GM21390 (cell line): ENCODE results near the gene GDI1.

Experiments used
- ATAC-seq: cut with Tn5 transposase; IDR thresholded peaks from one replicate; pipeline ENCODE4 v1.9.1; 2021; ENCODE audit not compliant: unreplicated experiment

The GDI1 gene

DNA sequence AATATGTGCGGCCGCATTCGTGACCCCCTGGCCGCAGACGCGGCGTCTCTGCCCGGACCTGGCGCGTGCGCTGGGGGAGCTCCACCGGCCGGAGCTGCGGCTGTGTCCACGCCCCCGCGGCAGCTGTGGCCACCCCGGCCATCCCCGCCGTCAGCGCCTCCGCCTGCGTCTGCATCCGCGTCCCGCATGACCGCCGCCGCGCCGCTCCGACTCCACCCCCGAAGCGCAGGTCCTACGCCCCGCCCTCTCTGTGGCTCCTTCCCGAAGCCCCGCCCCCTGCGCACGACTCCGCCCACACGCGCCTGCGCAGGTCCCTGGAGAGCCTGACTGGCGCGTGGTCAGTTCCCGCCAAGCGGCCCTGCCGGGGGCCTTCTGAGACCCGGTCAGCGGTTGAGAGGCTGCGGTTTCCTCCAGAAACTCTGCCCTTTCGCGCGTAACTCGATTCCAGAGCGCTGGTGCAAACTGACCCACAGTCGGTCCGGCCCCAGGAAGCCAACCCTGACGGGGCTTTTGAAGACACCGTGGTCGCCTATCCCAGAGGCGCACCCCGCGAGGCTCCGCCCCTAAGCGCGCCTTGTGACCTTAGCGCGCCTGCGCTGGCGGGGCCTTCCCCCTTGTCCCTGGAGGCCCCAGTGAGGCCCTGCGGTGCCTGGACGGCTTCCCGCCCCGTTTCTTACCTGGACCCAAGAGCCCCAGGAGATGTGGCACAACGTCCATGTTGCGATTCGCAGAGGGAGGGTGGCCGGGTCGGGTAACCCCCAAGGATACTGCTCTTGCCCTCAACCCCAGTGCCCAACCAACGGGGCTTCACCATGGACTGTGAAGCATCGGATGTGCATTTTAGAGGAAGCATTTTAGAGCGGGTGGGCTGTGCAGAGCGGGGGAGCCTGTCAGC is 42.0 kb downstream of the GDI1 start, which contains the start of gene LAGE3:
LAGE3 (minus strand) TSS at position 554 of the 895 bp plus-strand sequence; CDS start at position 188, 366 bp downstream.
- peak; percentile 88 for ATAC-seq

DNA sequence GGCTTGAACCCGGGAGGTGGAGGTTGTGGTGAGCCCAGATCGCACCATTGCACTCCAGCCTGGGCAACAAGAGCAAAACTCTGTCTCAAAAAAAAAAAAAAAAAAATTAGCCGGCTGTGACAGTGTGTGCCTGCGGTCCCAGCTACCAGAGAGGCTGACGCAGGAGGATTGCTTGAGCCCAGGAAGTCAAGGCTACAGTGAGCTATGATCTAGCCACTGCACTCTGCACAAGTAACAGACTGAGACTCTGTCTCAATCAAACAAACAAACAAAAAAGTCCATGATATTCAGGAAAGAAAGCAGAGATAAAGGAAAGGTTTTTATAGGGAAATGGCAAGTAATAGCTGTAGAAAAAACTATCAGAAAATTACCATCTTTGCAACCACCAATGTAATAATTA is 44.2 kb downstream of the GDI1 start:
- no peak for ATAC-seq

DNA sequence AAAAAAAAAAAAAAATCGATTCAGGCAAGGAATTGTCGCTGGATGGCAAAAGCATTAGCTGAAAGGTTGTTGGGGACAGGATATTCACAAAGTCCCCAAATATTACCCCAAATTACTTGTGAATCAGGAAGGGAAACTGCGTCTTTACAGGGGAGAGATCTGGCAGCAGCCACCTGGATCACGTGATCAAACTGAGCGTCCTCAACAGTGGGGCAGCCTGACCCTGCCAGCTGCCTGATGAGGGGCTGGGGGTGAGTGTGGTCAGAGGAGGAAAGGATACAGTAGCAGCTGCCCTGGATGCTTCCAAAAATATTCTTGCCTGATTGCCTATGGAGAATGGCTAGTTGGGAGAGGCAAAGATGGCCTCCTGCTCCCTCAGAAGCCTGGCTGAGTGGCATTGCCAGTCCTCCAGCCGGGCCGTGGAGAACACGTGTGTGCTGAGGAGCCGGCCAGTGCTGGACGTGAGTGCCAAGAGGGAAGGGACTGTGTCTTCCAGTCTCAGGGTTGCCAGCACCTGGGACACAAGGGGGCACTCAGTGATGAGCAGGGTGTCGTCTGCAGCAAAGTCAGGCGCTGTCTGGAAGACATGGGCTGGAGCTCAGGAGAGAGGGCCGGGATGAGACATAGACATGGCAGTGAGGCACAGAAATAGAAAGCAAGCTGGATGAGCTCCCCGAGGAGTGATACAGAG is 45.1 kb downstream of the GDI1 start:
- ATAC-seq = no peak

DNA sequence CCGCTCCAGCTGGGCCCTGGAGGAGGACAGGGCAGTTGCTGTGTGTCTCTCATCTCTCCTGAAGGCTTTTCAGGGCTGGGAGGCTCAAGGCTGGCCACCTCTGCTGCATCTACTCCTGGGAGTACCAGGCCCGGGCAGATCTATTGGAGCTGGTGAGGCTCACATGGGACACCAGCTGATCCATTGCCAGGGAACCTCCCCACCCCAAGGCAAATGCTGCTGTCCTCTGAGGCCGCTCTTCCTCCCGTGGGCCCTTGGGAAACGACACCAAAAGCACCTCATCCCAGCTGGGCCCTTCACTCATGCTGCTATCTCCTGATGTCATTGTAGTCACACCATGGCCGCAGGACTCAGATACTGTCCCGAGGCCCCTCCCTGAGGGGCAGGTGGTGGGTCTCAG is 45.8 kb downstream of the GDI1 start:
- ATAC-seq = no peak

DNA sequence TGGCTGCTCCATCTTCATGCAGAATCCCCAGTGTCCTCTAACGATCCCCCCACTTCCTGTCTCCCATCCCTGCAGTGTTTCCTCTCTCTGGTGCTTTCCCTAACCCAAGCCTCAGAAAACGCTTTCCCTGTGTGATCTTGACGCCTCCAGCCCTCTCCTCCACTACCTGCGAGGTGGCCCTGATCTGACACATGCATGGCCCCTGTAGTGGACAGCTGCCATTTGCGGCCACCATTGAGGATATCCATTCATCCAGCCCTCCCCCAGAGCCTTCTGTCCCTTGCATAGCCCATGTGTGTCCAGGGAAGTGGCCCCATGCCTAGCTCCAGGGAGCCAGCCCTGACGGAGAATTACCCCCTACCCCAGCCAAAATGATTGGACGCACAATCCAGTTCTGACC is 46.4 kb downstream of the GDI1 start:
- ATAC-seq = no peak

DNA sequence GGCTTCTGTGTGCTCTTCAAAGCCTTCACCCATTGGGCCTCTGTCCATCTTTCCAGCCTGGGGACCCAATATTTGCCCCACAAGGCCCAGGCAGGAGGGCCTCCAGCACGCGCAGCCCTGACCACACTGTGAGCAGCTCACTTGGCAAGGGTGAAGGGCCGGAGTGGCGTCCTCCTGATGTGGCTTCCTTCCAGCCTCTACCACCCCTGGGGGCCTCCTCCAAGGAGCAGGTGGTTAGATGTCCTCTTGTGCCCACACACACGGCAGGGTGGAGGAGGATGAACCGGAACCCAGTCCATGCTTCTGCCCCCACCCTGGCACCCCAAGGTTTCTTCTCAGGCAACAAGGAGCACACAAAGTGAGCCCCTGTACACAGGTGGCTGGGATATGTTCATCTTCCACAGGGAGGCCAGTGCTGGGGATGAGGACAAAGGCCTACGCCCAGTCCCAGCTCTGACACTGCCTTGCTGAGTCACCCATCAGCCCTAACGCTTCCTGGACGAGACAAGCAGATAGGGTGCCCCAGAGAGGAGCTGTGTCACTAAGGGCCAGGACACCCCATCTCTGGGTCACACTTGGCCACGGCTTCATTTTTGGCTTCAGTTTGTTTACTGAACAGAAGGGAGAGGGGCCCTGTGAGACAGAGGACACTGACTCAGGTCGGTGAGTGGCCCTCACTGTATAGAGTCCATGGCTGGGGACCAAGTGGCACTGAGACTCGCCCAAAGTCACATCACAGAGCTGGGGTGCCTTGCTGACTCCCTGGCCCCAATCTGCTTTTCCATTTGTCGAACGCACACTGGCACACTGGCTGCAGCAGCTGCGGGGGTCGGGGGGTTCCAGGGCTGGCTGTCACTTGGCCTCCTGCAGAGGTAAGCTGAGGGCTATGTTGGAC is 47.5 kb downstream of the GDI1 start:
- ATAC-seq = no peak

DNA sequence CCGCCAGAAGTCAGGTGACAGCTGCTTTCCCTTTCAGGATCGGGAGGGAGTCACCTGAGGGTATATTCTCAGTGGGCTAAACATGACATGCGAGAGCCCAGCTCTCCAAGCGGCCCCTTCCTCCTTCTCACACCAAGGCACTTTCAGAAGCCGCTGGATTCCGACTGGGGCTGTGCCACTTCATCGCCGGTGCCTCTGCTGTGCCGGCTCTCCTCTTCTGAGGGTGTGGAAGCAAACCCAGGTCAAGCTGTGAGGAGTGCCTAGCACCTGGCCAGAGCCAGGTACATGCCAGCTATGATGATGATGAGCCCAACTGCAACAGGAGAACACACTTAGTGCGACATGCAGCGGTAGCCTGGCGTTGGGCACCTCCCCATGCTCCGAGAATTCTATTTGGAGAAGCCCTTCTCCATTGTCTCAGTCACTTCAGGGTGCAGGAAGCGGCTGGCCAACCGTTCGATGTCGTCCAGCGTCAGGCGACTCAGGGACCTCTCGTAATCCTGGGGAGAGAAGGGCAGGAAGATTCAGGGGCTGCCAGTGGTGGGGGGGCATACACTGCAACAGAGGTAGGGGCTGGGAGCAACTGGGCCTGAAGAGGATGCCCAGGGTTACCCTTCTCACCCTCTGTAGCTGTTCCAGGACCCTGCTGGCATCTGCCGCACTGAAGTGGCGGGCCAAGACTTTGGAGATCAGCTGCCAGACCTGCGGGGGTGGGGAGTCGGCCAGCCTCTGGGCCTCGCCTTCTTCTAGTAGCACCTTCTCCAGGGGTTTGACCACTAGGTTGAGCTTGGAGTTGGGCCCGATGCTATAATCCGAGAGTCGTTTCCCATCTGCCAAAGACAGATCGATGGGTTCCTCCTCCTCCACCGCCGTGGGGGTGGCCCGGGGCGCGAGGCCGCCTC is 48.4 kb downstream of the GDI1 start:
- ATAC-seq = no peak

DNA sequence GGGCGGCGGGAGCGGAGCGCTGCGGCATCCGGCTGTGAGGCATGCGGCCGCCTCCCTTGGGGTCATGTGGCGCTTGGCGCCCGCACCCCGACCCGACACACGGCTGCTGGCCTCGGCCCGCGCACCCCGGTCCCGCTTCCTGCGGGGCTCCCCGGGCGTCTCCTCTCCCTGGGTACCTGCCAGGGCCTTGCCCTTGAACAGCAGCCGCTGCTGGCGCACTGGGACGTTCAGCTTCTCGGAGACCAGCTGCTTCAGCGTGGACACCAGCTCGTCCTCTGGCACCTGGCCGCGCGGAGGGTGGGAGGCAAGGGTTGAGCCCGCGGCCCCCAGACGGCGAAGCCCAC is 49.1 kb downstream of the GDI1 start:
- ATAC-seq = no peak

DNA sequence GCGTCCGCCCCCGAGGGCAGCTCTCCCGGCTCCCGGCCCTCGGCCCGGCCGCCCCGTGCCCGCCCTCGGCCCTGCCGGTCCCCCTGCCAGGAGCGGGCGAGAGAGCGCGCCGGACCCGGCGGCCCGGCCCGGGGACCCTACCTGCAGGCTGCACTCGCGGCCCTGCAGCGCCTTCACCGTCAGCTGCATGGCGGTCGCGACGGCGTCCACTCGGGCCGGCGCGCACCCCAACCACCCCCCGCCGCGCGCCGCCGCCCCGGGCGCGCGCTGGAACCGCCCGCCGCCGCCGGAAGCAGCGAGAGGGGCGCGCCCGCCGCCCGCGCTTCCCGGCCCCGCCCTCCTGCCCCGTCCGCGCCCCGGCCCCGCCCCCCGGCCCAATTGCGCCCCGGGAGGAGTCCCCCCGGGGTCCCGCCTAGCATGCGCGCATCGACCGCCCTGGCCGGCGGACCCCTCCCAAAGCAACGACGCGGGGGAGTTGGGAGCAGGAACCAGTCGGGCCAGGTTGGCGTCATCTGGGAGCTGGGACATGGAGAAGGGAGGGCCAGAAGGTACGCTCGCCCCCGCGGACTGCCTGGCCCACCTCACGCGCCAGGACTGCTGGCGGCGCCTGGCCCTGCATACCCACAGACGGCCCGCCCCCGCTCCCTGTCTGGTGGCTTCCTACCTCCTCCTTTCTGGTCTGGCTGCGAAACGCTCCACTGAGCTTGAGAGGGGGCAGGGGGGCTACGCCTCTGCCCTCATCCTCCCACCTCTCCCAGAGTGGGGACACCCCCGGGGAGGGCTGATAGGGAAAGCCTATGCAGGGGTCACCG is 49.6 kb downstream of the GDI1 start, which contains the start of gene UBL4A:
UBL4A (minus strand) TSS at position 220 of the 812 bp plus-strand sequence; CDS start at position 189, 31 bp downstream.
- ATAC-seq = no peak

DNA sequence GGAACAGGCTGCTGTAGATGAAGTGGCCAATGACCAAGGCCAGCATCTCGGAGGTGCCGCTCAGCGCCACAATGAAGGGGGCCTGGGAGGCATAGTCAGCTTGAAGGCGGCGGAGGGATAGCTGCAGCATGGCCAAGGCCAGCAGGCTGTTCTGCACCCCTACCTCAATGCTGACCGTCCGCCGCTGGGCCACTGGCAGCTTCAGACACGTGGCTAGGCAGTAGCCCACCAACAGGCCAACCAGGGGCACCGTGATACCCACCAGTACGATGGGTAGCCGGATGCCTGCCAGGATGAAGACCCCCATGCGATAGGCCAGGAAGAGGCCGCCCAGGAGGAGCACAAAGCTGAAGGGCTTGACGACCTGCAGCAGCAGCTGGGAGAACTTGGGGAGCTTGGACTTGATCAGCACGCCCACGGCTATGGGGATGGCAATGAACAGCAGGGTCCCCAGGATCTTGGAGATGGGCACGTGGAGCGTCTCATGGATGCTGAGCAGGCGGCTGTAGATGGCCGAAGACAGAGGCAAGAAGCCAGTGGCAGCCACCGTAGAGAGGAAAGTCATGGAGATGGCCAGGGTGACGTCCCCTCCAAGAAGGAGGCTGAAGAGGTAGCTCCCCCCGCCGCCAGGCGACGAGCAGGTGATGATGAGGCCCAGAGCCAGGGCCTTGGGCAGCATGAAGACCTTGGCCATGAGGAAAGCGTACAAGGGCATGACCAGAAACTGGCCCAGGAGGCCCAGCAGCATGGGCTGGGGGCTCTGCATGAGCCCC is 50.8 kb downstream of the GDI1 start:
- ATAC-seq = no peak

DNA sequence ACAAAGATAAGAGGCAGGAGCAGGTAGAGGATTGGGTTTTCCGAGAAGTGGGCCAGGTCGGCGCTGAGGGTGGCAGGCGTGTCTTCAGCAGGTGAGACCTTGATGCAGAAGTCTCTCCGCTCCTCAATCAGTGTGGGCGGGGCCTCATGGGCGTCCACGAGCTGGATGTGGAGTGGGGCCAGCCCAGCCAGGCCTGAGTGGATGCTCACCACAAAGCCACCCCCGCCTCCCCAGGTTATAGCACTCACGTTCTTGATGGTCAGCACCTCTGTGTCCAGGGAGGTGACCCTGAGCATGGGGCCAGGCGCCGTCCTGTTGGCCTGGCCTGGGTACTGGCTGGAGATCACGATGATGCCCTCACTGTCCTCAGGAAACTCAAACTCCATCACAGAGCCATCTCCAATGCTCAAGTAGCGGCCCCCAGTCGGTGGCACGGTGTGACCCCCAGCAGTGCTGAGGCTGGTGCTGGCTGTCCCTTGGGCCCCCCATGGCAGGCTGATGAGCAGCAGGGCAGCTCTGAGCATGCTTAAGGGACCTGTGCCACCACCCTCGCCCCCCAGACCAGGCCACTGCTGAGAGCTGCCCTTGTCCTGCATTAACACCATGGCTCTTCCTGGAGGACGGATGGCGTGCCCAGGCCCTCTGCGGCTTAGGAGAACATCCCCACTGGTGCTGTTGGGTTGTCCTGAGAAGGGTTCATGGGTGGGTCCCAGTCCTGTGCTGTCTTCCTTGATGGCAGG is 51.6 kb downstream of the GDI1 start:
- no peak for ATAC-seq

DNA sequence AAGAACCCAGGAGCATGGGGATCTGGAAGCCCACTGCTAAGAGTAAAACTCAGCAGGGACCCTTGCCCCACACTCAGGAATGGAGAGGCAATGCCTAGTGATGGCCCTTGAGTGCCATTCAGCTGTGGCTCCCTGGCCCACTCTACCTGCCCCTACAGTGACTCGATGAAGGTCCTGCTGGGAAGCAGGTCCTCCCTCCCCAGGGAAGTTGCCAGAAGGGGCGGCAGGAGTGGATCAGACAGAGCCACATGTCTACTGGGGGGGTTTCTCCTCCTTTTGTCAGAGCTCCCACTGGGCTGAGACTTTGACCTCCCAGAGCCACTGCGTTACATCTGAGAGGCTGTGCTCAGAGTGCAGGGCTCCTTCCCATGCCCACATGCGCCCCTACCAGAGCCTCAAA is 52.2 kb downstream of the GDI1 start:
- ATAC-seq = no peak

DNA sequence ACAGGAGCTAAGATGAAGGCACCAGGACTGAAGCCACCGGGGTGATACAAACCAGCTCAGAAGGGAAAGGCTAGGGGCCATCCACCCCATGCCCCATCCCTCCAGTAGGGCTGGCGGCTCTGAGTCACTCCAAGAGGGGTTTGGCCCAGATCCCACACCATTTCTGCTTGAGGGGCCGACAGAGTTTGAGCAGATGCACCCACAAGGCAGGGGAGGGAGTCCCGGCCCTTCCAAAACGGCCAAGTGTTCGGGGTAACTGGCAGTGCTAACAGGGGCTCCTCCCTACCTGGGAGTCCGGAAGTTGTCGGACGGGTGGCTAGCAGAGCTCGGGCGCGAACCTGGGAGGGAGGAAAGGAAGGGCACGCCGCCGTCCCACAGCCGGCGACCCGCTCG is 53.1 kb downstream of the GDI1 start:
- peak; percentile 15 for ATAC-seq

DNA sequence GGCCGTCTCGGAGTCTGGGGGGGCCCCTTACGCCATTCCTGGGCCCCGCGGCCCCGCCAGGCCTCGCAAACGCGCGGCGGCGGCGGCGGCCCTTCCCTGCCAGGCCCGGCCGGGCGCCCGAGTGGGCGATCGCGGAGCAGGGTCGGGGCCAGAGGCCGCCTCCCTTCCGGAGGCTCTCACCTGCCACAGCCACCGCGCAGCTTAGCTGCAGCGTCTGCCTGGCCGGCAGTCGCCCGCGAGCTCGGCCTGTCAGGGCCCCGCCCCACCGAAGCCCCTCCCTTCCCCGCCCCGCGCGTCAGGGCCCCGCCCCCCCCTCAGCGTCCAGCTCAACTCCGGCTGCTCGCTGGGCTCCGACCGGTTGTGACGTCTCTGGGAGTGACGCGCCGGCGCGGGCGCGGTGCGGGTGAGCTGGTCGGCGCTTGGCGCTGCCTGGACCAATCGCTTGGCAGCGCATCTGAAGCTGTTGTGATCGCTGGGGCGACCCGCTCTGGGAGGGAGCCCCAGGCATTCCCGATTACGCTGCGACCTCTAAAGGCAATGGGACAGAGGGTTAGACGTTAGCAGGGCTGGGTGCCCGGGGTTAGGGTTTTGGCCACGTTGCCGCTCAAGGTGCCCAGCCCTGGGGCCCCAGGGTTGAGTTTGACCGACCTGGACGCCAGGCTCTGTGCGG is 53.6 kb downstream of the GDI1 start, which contains the start of gene SLC10A3:
SLC10A3 (minus strand) TSS at position 216 of the 670 bp plus-strand sequence. CDS start 1,689 bp downstream, outside the sequence.
- ATAC-seq = peak; percentile 77
